ENCODE measurements around the gene TEX48. TPM values are rescaled to one million over a fixed set of nuclear protein-coding genes. Genes with fewer than 3 reads are reported as not detected.

The TEX48 gene
- total RNA-seq, 6 experiments from 2014 or later, result not detected

- WGBS (ENCODE audit: insufficient coverage, low coverage, low lambda C conversion rate, missing lambda C conversion rate), result 54% methylated on average over 4 of the region's 7 CpGs
- TF ChIP-seq POLR2A (IDR thresholded peaks at IDR 0.05) (no peak), CTCF (IDR thresholded peaks at IDR 0.05) (no peak)
- no peaks in the 10 kb centered on the region for H3K4me1 ChIP-seq
Measured at GRCh38 chr9:114696814-114697544, 15.0 kb upstream of the TEX48 start.

GRCh38 chr9:114695948-114696347 is 14.0 kb upstream of the TEX48 start:
- ATAC-seq, result no peak
- no peaks in the 10 kb centered on the region for H3K4me1 ChIP-seq
- H3K27ac ChIP-seq, result no peak overlapping the region
- no peak for TF ChIP-seq CTCF (IDR thresholded peaks at IDR 0.05)
- no peak for TF ChIP-seq POLR2A (IDR thresholded peaks at IDR 0.05)
- no peaks in the 10 kb centered on the region for H3K27me3 ChIP-seq
- H3K9me3 ChIP-seq, result no peaks in the 10 kb centered on the region
- intact Hi-C loops (cut with DNase I), result no loop called here
- WGBS (ENCODE audit: insufficient coverage, low coverage, low lambda C conversion rate, missing lambda C conversion rate), result 28% methylated on average over 2 of the region's 2 CpGs
- no peak overlapping the region for H3K4me3 ChIP-seq
- H3K36me3 ChIP-seq, result no peaks in the 10 kb centered on the region
- no peak for DNase-seq

More at GRCh38 chr9:114696814-114697544, 15.0 kb upstream of the TEX48 start:
- no peak for ATAC-seq
- intact Hi-C loops (cut with DNase I), result no loop called here
- Histone ChIP-seq H3K27me3 (no peaks in the 10 kb centered on the region), H3K36me3 (no peaks in the 10 kb centered on the region), H3K27ac (no peak overlapping the region), H3K9me3 (no peaks in the 10 kb centered on the region), H3K4me3 (no peak overlapping the region)
- no peak for DNase-seq

GRCh38 chr9:114694719-114695269 is 12.8 kb upstream of the TEX48 start:
- H3K36me3 ChIP-seq, result no peaks in the 10 kb centered on the region
- intact Hi-C loops (cut with DNase I), result no loop called here
- DNase-seq (no peak), ATAC-seq (no peak)
- no peaks in the 10 kb centered on the region for H3K27me3 ChIP-seq
- H3K9me3 ChIP-seq, result no peaks in the 10 kb centered on the region
- H3K27ac ChIP-seq, result no peak overlapping the region
- H3K4me1 ChIP-seq, result no peaks in the 10 kb centered on the region
- TF ChIP-seq CTCF (IDR thresholded peaks at IDR 0.05) (no peak), POLR2A (IDR thresholded peaks at IDR 0.05) (no peak)
- H3K4me3 ChIP-seq, result no peak overlapping the region
- 95% methylated on average over 6 of the region's 6 CpGs for WGBS (ENCODE audit: insufficient coverage, low coverage, low lambda C conversion rate, missing lambda C conversion rate)

- 94% methylated on average over 2 of the region's 2 CpGs for WGBS (ENCODE audit: insufficient coverage, low coverage, low lambda C conversion rate, missing lambda C conversion rate)
- ATAC-seq (no peak), DNase-seq (no peak)
- Histone ChIP-seq H3K27me3 (no peaks in the 10 kb centered on the region), H3K4me1 (no peaks in the 10 kb centered on the region), H3K9me3 (no peaks in the 10 kb centered on the region), H3K27ac (no peak overlapping the region), H3K36me3 (no peaks in the 10 kb centered on the region), H3K4me3 (no peak overlapping the region)
- TF ChIP-seq CTCF (IDR thresholded peaks at IDR 0.05) (no peak), POLR2A (IDR thresholded peaks at IDR 0.05) (no peak)
- intact Hi-C loops (cut with DNase I), result no loop called here
Measured at GRCh38 chr9:114694146-114694545, 12.2 kb upstream of the TEX48 start.

Data from right lobe of liver (tissue), 6 donors.